IgD-negative memory B cell (primary cell): ENCODE measurements around the gene PRRC2B. TPM values are rescaled to one million over a fixed set of nuclear protein-coding genes. Genes with fewer than 3 reads are reported as not detected.
"Not testable (repeated sequence)": the region's sequence is repeated elsewhere in the genome, so short reads cannot be mapped to it uniquely, and the experiment has no call there.

Experiments used
- H3K27ac Mint-ChIP-seq, 3 donors: one replicate each; pipeline ENCODE4 v1.8.0; 2020 to 2022; ENCODE audit warnings: mild to moderate bottlenecking in 3 of 3, mixed read lengths in 3 of 3, moderate library complexity in 1 of 3
- H3K27me3 Mint-ChIP-seq: one replicate; pipeline ENCODE4 v1.8.0; 2021; ENCODE audit warnings: mixed read lengths
- H3K36me3 Mint-ChIP-seq: one replicate; pipeline ENCODE4 v1.8.0; 2020; ENCODE audit warnings: mild to moderate bottlenecking, mixed read lengths
- H3K4me1 Mint-ChIP-seq, 3 donors: one replicate each; pipeline ENCODE4 v1.8.0; 2020 to 2022; ENCODE audit warnings: mixed read lengths in 3 of 3, mild to moderate bottlenecking in 1 of 3
- H3K4me3 Mint-ChIP-seq, 4 donors: one replicate each; pipeline ENCODE4 v1.8.0; 2020 to 2022; ENCODE audit warnings: mild to moderate bottlenecking in 4 of 4, mixed read lengths in 4 of 4, moderate library complexity in 3 of 4
- H3K9me3 Mint-ChIP-seq, 3 donors: one replicate each; pipeline ENCODE4 v1.8.0; 2020 to 2021; ENCODE audit warnings: mixed read lengths in 3 of 3, mild to moderate bottlenecking in 1 of 3
- polyA plus RNA-seq: library from polyadenylated mRNA; unstranded; fragments of 300-500 nt; fragmentation: Illumina TruSeq; gene quantifications from one replicate; pipeline ENCODE4 v1.2.3, GENCODE V29; 2021

Gene PRRC2B
- polyA plus RNA-seq, 1 donor from 2014 or later = 34.1 TPM

DNA sequence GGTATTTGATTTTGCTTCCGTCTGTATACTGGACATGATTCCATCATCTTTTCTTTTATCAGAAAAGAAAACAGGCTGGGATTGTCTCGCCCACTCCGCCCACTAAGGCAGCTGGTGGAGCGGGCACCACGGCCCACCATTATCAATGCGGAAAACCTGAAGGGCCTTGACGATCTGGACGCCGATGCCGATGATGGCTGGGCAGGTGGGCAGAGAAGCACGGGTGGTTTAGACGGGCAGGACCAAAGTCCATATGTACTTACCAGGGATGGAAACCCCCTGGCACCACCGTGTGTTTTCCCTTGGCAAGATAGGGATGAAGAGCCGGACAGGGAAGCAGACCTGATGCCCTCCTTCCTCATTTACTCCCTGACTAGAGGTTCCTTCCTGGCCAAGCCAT is 53.7 kb downstream of the PRRC2B start:
- Mint-ChIP-seq H3K4me3 (no peak overlapping the region), H3K4me1 (no peaks in the 10 kb centered on the region), H3K36me3 (peaks cover 3% of the 10 kb centered on the region), H3K27ac (peak overlapping the region in 1 of 3 donors; percentile 22), H3K9me3 (no peaks in the 10 kb centered on the region), H3K27me3 (no peaks in the 10 kb centered on the region)

DNA sequence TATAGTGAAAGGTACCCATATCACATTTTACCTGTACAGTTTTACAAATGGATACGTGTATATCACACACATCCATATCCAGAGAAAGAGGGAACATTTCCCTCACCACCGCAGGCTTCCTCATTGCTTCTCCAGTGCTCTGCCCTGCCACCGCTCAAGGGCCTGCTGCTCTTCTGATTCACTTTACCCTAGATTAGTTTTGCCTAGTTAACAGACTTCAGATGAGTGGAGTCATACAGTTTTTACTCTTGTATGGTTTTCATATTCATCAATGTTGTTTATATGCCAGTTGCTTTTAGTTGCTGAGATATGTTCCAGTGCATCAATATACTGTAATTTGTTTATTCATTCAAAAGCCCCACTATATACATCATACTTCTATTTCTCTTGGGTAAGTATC is 54.9 kb downstream of the PRRC2B start:
- peaks cover 3% of the 10 kb centered on the region for H3K36me3 Mint-ChIP-seq
- no peak overlapping the region for H3K4me3 Mint-ChIP-seq
- H3K4me1 Mint-ChIP-seq = peaks cover 0 to 3% (median under 1%) of the 10 kb centered on the region in 3 donors
- no peaks in the 10 kb centered on the region for H3K27me3 Mint-ChIP-seq
- no peaks in the 10 kb centered on the region for H3K9me3 Mint-ChIP-seq
- peak overlapping the region in 1 of 3 donors; percentile 13 for H3K27ac Mint-ChIP-seq

DNA sequence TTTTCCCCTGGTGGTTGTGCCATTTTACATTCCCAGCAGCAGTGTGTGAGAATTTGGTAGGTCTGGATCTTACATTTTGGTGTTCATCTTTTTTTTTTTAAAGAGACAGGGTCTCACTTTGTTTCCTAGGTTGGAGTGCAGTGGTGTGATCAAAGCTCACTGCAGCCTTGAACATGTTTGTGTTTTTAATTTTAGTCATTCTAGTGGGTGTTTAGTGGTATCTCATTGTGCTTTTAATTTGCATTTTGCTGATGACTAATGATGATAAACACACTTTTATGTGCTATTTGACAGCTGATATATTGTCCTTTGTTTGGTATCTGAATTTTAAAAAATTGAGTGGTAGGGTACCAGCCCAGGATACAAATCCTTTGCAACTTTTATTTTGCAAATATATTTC is 55.4 kb downstream of the PRRC2B start:
- H3K27ac Mint-ChIP-seq = peak overlapping the region in 1 of 3 donors; percentile 13
- no peak overlapping the region for H3K4me3 Mint-ChIP-seq
- H3K9me3 Mint-ChIP-seq = no peaks in the 10 kb centered on the region
- H3K27me3 Mint-ChIP-seq = no peaks in the 10 kb centered on the region
- peaks cover 2 to 5% (median 4%) of the 10 kb centered on the region in 3 donors for H3K4me1 Mint-ChIP-seq
- H3K36me3 Mint-ChIP-seq = peaks cover 3% of the 10 kb centered on the region

DNA sequence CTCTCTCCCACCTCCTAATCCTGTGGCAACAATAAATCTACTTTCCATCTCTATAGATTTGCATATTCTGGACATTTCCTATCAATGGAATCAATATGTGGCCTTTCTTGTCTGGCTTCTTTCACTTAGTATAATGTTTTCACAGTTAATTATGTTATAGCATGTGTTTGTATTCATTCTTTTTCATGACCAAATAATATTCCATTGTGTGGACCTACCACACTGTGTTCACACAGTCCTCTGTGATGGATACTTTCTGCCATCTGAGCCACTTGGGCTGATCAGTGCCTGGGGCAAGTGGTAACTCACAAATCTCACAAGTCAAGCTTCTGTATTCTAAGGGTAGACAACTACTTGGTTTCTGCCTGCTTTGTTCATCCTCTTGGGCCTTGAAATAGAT is 60.1 kb downstream of the PRRC2B start:
- peak overlapping the region in 2 of 3 donors; percentile 33 to 58 for H3K27ac Mint-ChIP-seq
- H3K36me3 Mint-ChIP-seq = peaks cover 12% of the 10 kb centered on the region
- H3K4me3 Mint-ChIP-seq = no peak overlapping the region
- no peaks in the 10 kb centered on the region for H3K27me3 Mint-ChIP-seq
- H3K9me3 Mint-ChIP-seq = no peaks in the 10 kb centered on the region
- H3K4me1 Mint-ChIP-seq = peaks cover 4 to 5% (median 4%) of the 10 kb centered on the region in 3 donors

DNA sequence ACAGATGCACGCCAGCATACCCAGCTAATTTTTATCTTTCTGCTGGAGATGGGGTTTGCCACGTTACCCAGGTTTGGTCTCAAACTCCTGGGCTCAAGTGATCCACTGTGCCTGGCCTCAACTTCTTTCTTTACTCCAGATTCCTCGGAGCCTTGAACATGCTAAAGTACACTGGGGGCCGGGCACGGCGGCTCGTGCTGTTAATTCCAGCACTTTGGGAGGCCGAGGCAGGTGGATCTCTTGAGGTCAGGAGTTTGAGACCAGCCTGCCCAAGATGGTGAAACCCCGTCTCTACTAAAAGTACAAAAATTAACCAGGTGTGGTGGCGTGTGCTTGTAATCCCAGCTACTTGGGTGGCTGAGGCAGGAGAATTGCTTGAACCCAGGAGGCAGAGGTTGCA is 61.8 kb downstream of the PRRC2B start:
- not testable (repeated sequence) for H3K4me3 Mint-ChIP-seq
- H3K36me3 Mint-ChIP-seq = peaks cover 12% of the 10 kb centered on the region

DNA sequence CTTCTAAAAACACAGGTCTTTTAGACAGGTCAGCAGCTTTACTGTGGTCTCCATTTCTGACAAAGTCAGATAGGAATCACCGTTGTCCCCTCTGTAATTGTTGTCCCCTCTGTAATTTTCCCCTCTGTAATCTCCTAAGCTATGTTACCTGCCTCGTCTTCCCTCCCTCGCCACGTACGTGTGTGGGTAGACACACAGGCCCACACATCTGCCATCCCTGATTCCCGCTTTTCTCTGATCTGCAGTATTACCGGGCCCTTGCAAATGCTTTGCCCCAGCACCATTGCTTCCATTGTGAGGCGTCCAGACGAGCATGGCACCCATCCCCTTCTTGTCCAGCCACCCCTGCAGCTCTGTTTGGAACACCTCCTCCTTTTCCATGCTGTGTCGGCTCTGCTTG is 63.9 kb downstream of the PRRC2B start:
- Mint-ChIP-seq H3K4me3 (no peak overlapping the region), H3K4me1 (peaks cover 4 to 7% (median 6%) of the 10 kb centered on the region in 3 donors), H3K27ac (peak overlapping the region in 1 of 3 donors; percentile 62), H3K9me3 (no peaks in the 10 kb centered on the region), H3K36me3 (peaks cover 13% of the 10 kb centered on the region), H3K27me3 (no peaks in the 10 kb centered on the region)

More for the DNA sequence above, 61.8 kb downstream of the PRRC2B start:
- H3K9me3 Mint-ChIP-seq, H3K27ac Mint-ChIP-seq, H3K4me1 Mint-ChIP-seq, H3K27me3 Mint-ChIP-seq: not testable (repeated sequence)

DNA sequence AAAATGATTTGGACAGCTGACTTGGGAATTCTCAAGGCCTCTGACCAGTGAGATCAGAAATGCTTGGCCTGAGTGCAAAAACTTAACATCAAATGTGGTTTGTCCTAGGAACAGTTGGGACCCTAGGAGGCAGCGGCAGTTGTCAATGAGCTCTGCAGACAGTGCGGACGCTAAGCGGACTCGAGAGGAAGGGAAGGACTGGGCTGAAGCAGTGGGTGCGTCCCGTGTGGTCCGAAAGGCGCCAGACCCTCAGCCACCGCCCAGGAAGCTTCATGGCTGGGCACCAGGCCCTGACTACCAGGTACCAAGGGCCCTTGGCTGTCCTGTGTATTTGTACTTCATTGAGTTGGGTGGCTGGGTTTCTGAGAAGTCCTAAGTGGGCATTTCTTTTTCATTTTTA is 65.2 kb downstream of the PRRC2B start:
- no peaks in the 10 kb centered on the region for H3K27me3 Mint-ChIP-seq
- no peaks in the 10 kb centered on the region for H3K9me3 Mint-ChIP-seq
- peaks cover under 1 to 6% (median 2%) of the 10 kb centered on the region in 3 donors for H3K4me1 Mint-ChIP-seq
- H3K4me3 Mint-ChIP-seq = no peak overlapping the region
- peaks cover 13% of the 10 kb centered on the region for H3K36me3 Mint-ChIP-seq
- H3K27ac Mint-ChIP-seq = no peak overlapping the region

GRCh38 chr9:131461166-131461565 is 67.3 kb downstream of the PRRC2B start:
- Mint-ChIP-seq H3K27ac (peak overlapping the region; percentile 5 to 13 (median 12)), H3K9me3 (no peaks in the 10 kb centered on the region), H3K27me3 (no peaks in the 10 kb centered on the region), H3K36me3 (peaks cover 15% of the 10 kb centered on the region), H3K4me3 (no peak overlapping the region), H3K4me1 (peaks cover 0 to 2% (median 2%) of the 10 kb centered on the region in 3 donors)

- Mint-ChIP-seq H3K4me1 (peaks cover 0 to 2% (median 2%) of the 10 kb centered on the region in 3 donors), H3K27me3 (no peaks in the 10 kb centered on the region), H3K27ac (peak overlapping the region in 1 of 3 donors; percentile 67), H3K9me3 (no peaks in the 10 kb centered on the region), H3K36me3 (peaks cover 7% of the 10 kb centered on the region), H3K4me3 (no peak overlapping the region)
These were observed 70.6 kb downstream of the PRRC2B start for GRCh38 chr9:131464354-131465000.

DNA sequence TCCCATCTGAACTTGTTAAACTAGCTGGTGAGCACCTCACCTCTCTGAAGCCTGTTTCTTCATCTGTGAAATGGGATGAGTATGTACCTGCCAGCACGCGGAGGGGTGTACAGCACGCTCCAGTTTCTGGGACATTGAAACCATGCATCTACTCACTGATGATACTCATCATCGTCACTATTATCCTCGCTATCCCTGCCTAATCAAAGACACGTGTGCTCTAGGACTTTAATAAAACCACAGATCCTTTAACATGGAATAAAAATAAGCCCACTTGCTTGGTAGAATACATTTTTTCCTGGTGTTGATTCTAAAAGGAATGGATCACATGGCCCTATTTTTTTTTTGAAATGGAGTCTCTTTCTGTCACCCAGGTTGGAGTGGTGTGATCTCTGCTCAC is 71.5 kb downstream of the PRRC2B start:
- H3K27me3 Mint-ChIP-seq = no peaks in the 10 kb centered on the region
- H3K9me3 Mint-ChIP-seq = no peaks in the 10 kb centered on the region
- H3K4me3 Mint-ChIP-seq = no peak overlapping the region
- peak overlapping the region in 1 of 3 donors; percentile 16 for H3K27ac Mint-ChIP-seq
- H3K4me1 Mint-ChIP-seq = peaks cover 0 to 3% (median 2%) of the 10 kb centered on the region in 3 donors
- peaks cover 12% of the 10 kb centered on the region for H3K36me3 Mint-ChIP-seq

- Mint-ChIP-seq H3K4me1 (peaks cover 0 to 1% (median 0%) of the 10 kb centered on the region in 3 donors), H3K9me3 (no peaks in the 10 kb centered on the region), H3K27ac (no peak overlapping the region), H3K36me3 (peaks cover 8% of the 10 kb centered on the region), H3K27me3 (no peaks in the 10 kb centered on the region), H3K4me3 (no peak overlapping the region)
These were observed 73.5 kb downstream of the PRRC2B start for GRCh38 chr9:131467214-131467935.

DNA sequence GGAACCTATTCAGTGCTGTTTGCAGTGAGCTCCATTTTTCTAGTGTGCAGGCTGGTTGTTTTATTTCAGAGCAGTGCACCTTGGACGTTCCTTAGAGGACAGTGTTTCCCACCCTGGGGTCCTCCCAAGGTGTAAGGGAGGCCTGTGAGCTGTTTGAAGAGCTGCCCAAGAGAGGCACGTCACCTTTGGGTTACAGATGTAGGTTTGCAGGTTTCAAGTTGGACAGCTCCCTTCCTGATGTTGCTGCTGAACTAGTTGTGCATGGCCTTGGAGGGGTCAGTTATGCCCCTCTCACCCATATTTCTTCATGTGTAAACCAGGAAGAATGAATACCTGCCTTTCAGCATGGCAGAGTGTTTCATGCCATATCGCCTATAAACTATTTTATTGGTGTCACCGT is 74.1 kb downstream of the PRRC2B start:
- peaks cover 0 to 1% (median 0%) of the 10 kb centered on the region in 3 donors for H3K4me1 Mint-ChIP-seq
- no peak overlapping the region for H3K27ac Mint-ChIP-seq
- peaks cover 9% of the 10 kb centered on the region for H3K36me3 Mint-ChIP-seq
- H3K27me3 Mint-ChIP-seq = no peaks in the 10 kb centered on the region
- H3K4me3 Mint-ChIP-seq = no peak overlapping the region
- H3K9me3 Mint-ChIP-seq = no peaks in the 10 kb centered on the region

DNA sequence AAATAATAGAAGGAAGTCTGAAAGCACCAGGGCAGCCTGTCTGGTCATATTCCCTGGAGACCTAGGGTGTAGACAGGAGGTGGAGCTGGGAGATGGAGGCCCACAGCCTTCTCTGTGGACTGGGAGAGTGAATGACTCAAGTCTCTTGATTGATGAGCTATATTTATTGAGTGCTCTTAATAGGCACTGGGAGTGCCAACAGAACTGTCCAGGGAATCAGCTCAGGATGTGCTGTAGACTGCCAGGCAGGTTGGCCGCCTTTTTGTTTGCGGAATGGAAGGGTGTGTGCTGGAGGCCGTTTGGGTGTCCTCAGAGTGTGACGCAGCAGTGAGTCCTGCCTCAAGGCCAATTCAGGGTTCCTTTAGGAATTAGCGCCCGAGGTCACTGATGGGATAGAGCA is 75.5 kb downstream of the PRRC2B start:
- Mint-ChIP-seq H3K4me1 (peaks cover 0 to 1% (median 0%) of the 10 kb centered on the region in 3 donors), H3K27me3 (no peaks in the 10 kb centered on the region), H3K9me3 (no peaks in the 10 kb centered on the region), H3K4me3 (no peak overlapping the region), H3K27ac (no peak overlapping the region), H3K36me3 (peaks cover 9% of the 10 kb centered on the region)

GRCh38 chr9:131469951-131470350 is 76.1 kb downstream of the PRRC2B start:
- Mint-ChIP-seq H3K9me3 (no peaks in the 10 kb centered on the region), H3K27me3 (no peaks in the 10 kb centered on the region), H3K36me3 (peaks cover 9% of the 10 kb centered on the region), H3K4me1 (peaks cover 0 to 1% (median 0%) of the 10 kb centered on the region in 3 donors), H3K27ac (no peak overlapping the region), H3K4me3 (peak overlapping the region in 1 of 4 donors; percentile 49)

DNA sequence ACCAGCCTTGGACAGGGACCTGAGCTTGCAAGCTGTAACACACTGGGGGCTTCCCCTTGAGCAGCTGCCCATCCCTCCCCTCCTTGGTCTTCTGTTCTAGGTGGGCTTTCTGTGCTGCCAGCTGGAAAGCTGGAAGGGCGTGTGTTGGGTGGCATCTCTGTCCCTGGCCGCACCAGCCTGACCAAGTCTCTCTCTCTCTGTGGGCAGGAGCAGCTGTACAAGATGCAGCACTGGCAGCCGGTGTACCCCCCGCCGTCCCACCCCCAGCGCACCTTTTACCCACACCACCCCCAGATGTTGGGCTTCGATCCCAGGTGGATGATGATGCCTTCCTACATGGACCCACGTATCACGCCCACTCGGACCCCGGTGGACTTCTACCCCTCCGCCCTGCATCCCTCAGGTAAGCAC is 76.7 kb downstream of the PRRC2B start:
- Mint-ChIP-seq H3K36me3 (peaks cover 7% of the 10 kb centered on the region), H3K4me3 (no peak overlapping the region), H3K27me3 (no peaks in the 10 kb centered on the region), H3K4me1 (peaks cover 0 to 1% (median 0%) of the 10 kb centered on the region in 3 donors), H3K9me3 (no peaks in the 10 kb centered on the region), H3K27ac (no peak overlapping the region)

DNA sequence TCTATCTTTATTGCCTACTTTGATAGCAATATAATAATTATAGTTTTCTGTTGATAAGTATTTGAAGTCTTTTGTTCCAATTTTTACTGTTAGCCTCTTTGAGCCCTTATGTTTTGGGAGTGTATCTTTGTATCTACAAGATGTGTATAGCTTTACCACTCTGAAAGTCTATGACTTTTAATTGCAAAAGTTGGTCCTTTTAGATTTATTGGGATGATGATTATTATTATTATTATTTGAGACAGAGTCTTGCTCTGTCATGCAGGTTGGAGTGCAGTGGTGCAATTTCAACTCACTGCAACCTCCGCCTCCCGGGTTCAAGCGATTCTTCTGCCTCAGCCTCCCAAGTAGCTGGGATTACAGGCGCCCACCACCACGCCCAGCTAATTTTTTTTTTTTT is 78.2 kb downstream of the PRRC2B start:
- not testable (repeated sequence) for H3K9me3 Mint-ChIP-seq, H3K27me3 Mint-ChIP-seq, H3K4me3 Mint-ChIP-seq, H3K4me1 Mint-ChIP-seq, H3K36me3 Mint-ChIP-seq, H3K27ac Mint-ChIP-seq
